B cell (primary cell): Measurements from ENCODE around the gene RPS14. TPM values are rescaled to one million over a fixed set of nuclear protein-coding genes. Genes with fewer than 3 reads are reported as not detected.

Experiments used
- ATAC-seq: fragments of 200-7000 bp; cut with Tn5 transposase; one replicate; pipeline ENCODE4 v1.10.0; 2021; ENCODE audit warnings: low read depth, mild to moderate bottlenecking, moderate number of reproducible peaks, moderate library complexity
- CTCF ChIA-PET: fragments of 350-600 bp; sonication (Branson Sonifier 250); formaldehyde crosslinking; loops from one replicate; lab custom pipeline; 2021; ENCODE audit warnings: antibody characterized with exemption, inconsistent platforms; lab: Charles Lee
- POLR2A ChIA-PET: fragments of 350-600 bp; sonication (Branson Sonifier 250); formaldehyde crosslinking; loops from one replicate; lab custom pipeline; 2021; ENCODE audit warnings: antibody characterized with exemption; lab: Charles Lee
- DNase-seq: peaks from one replicate; pipeline ENCODE4 v3.0.0; 2013
- H2AFZ ChIP-seq: 2 replicates; pipeline ENCODE4 v1.6.1; 2012; ENCODE audit warnings: mild to moderate bottlenecking, low read depth, low read length; ENCODE audit not compliant: insufficient read depth, poor library complexity, severe bottlenecking
- H3K27ac ChIP-seq, 2 donors: 1 replicate in 1 of 2; 2 replicates in 1 of 2; pipeline ENCODE4 v1.5.1; 2012 to 2013; ENCODE audit warnings: low read length in 2 of 2, mild to moderate bottlenecking in 2 of 2, moderate library complexity in 1 of 2
- H3K27me3 ChIP-seq, 4 experiments: fragments of 200-600 bp in 1 of 4; sonication (generic) in 1 of 4; replicated peaks in 1 of 4; 1 replicate in 2 of 4; 2 replicates in 2 of 4; pipeline versions ENCODE4 v1.6.1 to v1.7.0; 2013 to 2016; ENCODE audit warnings: low read length in 3 of 4, mild to moderate bottlenecking in 2 of 4, mixed read lengths in 1 of 4, moderate library complexity in 1 of 4; ENCODE audit not compliant: insufficient read depth in 4 of 4, control insufficient read depth in 3 of 4; ENCODE audit errors: control extremely low read depth in 1 of 4
- H3K36me3 ChIP-seq, 2 experiments: replicated peaks in 1 of 2; 1 replicate in 1 of 2; 2 replicates in 1 of 2; pipeline versions ENCODE4 v1.6.1 to v1.7.1; 2013; ENCODE audit warnings: low read length in 1 of 2; ENCODE audit not compliant: insufficient read depth in 2 of 2, control insufficient read depth in 1 of 2; ENCODE audit errors: control extremely low read depth in 1 of 2, extremely low read depth in 1 of 2
- H3K4me1 ChIP-seq, 2 donors: fragments of 200-600 bp in 1 of 2; sonication (generic) in 1 of 2; 1 replicate in 1 of 2; 2 replicates in 1 of 2; pipeline versions ENCODE4 v1.5.1 to v1.6.1; 2013 to 2017; ENCODE audit warnings: low read length in 2 of 2; ENCODE audit not compliant: control insufficient read depth in 2 of 2, insufficient read depth in 2 of 2
- H3K4me2 ChIP-seq: replicated peaks from 2 replicates; pipeline ENCODE3; 2012; ENCODE audit warnings: mild to moderate bottlenecking, low read depth, low read length; ENCODE audit not compliant: poor library complexity, severe bottlenecking
- H3K4me3 ChIP-seq, 5 experiments: fragments of 200-600 bp in 1 of 5; sonication (generic) in 1 of 5; 1 replicate in 3 of 5; 2 replicates in 2 of 5; pipeline versions ENCODE4 v1.5.1 to v1.7.0; 2011 to 2016; ENCODE audit warnings: low read length in 4 of 5, mild to moderate bottlenecking in 4 of 5, low read depth in 2 of 5, control low read depth in 1 of 5, moderate library complexity in 1 of 5; ENCODE audit not compliant: insufficient read depth in 1 of 5; ENCODE audit errors: control extremely low read depth in 1 of 5, extremely low read depth in 1 of 5
- H3K79me2 ChIP-seq: fragments of 200-600 bp; sonication (generic); one replicate; pipeline ENCODE4 v1.6.0; 2016; ENCODE audit warnings: low read length; ENCODE audit not compliant: control insufficient read depth, insufficient read depth
- H3K9ac ChIP-seq: fragments of 200-600 bp; sonication (generic); 2 replicates; pipeline ENCODE4 v1.6.1; 2017; ENCODE audit warnings: mild to moderate bottlenecking, low read length, moderate library complexity
- H3K9me3 ChIP-seq, 3 donors: one replicate each; pipeline versions ENCODE4 v1.6.1 to v1.7.1; 2013; ENCODE audit warnings: low read length in 2 of 3; ENCODE audit not compliant: control insufficient read depth in 2 of 3, insufficient read depth in 1 of 3; ENCODE audit errors: control extremely low read depth in 1 of 3
- H4K20me1 ChIP-seq: 2 replicates; pipeline ENCODE4 v1.6.0; 2012; ENCODE audit warnings: mild to moderate bottlenecking, low read length; ENCODE audit not compliant: insufficient read depth, control insufficient read depth, poor library complexity, severe bottlenecking
- H3K27ac Mint-ChIP-seq: one replicate; pipeline ENCODE4 v1.8.0; 2021; ENCODE audit warnings: mixed read lengths
- H3K27me3 Mint-ChIP-seq: one replicate; pipeline ENCODE4 v1.8.0; 2021; ENCODE audit warnings: mixed read lengths
- H3K4me1 Mint-ChIP-seq: one replicate; pipeline ENCODE4 v1.8.0; 2021; ENCODE audit warnings: mixed read lengths
- H3K4me3 Mint-ChIP-seq: one replicate; pipeline ENCODE4 v1.8.0; 2021; ENCODE audit warnings: mixed read lengths
- H3K9me3 Mint-ChIP-seq: one replicate; pipeline ENCODE4 v1.8.0; 2022; ENCODE audit warnings: mixed read lengths; ENCODE audit not compliant: insufficient read depth
- EZH2 ChIP-seq: IDR thresholded peaks from 2 replicates; pipeline ENCODE4 v1.6.1; 2012; ENCODE audit warnings: borderline replicate concordance, low read depth, mild to moderate bottlenecking, moderate library complexity, low read length; ENCODE audit not compliant: insufficient read depth, poor library complexity, severe bottlenecking
- WGBS: methylation state at CpG from one replicate; pipeline ENCODE4 v1.1.5; 2013; ENCODE audit warnings: missing lambda C conversion rate; ENCODE audit not compliant: insufficient coverage; 5-methylcytosine and 5-hydroxymethylcytosine counted together
- intact Hi-C: fragments of 100-400 bp; cut with micrococcal nuclease; formaldehyde crosslinking; loops from one replicate; pipeline ENCODE4 v1.10.0; 2022
- polyA plus RNA-seq: library from polyadenylated mRNA; depleted of rRNA; stranded (reverse); fragments of >200 nt; gene quantifications from 2 replicates; pipeline ENCODE4 v1.2.3, GENCODE V29; 2012
- total RNA-seq, 2 donors: library from RNA; stranded (reverse); fragments of 120-200 nt in 1 of 2; gene quantifications; 1 replicate in 1 of 2; 2 replicates in 1 of 2; pipeline versions ENCODE4 v1.2.3 to v1.2.4, GENCODE V29; 2013 to 2022
- TF ChIP-seq, protein P1 (sequence below): fragments of 200-600 bp; IDR thresholded peaks from one replicate; pipeline ENCODE4 v1.8.0; 2022; ENCODE audit warnings: antibody characterized with exemption, mild to moderate bottlenecking

Gene RPS14
- total and polyA plus RNA-seq, 2 donors (not counting 1 experiment from before 2014, with no cell fraction given): 3,740 to 6,881 TPM

DNA sequence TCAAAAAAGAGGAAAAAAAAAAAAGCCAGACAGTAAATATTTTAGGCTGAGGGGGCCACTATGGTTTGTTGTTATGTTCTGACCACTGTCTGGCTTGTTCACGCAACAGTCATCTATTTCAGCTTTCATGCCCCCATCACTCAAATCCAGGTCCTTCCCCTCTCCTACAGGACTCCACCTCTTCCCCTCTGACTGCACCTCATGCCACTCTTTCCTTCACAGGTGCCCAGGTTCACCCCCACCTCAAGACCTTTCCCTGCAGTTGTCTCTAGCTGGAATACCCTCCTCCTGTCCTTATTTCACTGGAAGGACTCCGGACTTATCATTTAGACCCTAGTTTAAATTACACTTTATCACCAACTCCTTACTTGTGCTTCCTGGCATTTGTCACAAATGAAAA, 3.5 kb downstream of the RPS14 start:
- H2AFZ ChIP-seq: no peak overlapping the region
- H3K4me1 ChIP-seq: peaks cover 15 to 21% of the 10 kb centered on the region in 2 donors
- no peak overlapping the region for H3K4me2 ChIP-seq
- WGBS: 100% methylated on average over 2 of the region's 2 CpGs
- no peak overlapping the region for H3K4me3 Mint-ChIP-seq
- H3K4me1 Mint-ChIP-seq: peaks cover 28% of the 10 kb centered on the region
- intact Hi-C loops: no loop called here
- TF ChIP-seq, protein P1, sequence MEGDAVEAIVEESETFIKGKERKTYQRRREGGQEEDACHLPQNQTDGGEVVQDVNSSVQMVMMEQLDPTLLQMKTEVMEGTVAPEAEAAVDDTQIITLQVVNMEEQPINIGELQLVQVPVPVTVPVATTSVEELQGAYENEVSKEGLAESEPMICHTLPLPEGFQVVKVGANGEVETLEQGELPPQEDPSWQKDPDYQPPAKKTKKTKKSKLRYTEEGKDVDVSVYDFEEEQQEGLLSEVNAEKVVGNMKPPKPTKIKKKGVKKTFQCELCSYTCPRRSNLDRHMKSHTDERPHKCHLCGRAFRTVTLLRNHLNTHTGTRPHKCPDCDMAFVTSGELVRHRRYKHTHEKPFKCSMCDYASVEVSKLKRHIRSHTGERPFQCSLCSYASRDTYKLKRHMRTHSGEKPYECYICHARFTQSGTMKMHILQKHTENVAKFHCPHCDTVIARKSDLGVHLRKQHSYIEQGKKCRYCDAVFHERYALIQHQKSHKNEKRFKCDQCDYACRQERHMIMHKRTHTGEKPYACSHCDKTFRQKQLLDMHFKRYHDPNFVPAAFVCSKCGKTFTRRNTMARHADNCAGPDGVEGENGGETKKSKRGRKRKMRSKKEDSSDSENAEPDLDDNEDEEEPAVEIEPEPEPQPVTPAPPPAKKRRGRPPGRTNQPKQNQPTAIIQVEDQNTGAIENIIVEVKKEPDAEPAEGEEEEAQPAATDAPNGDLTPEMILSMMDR: no peak
- TF ChIP-seq EZH2: no peak
- CTCF ChIA-PET: interaction anchor here (1.1 to 2.7 kb wide), 3 partner anchors 11 to 47 kb away, joined by 3 to 11 read pairs (median 3); no protein-coding TSS in a partner anchor
- no peak overlapping the region for H3K4me3 ChIP-seq
- peak overlapping the region; percentile 4 for H3K27ac Mint-ChIP-seq
- H3K79me2 ChIP-seq: peaks cover 33% of the 10 kb centered on the region
- H3K9me3 Mint-ChIP-seq: no peaks in the 10 kb centered on the region
- H3K9ac ChIP-seq: no peak overlapping the region
- no peaks in the 10 kb centered on the region for H3K9me3 ChIP-seq
- peaks cover 2 to 55% of the 10 kb centered on the region in 2 experiments for H3K36me3 ChIP-seq
- POLR2A ChIA-PET: no interaction called here
- ATAC-seq (no peak), DNase-seq (no peak)
- no peaks in the 10 kb centered on the region for H3K27me3 ChIP-seq
- peak overlapping the region in 1 of 2 donors; percentile 22 for H3K27ac ChIP-seq
- peaks cover 54% of the 10 kb centered on the region for H4K20me1 ChIP-seq
- no peaks in the 10 kb centered on the region for H3K27me3 Mint-ChIP-seq

DNA sequence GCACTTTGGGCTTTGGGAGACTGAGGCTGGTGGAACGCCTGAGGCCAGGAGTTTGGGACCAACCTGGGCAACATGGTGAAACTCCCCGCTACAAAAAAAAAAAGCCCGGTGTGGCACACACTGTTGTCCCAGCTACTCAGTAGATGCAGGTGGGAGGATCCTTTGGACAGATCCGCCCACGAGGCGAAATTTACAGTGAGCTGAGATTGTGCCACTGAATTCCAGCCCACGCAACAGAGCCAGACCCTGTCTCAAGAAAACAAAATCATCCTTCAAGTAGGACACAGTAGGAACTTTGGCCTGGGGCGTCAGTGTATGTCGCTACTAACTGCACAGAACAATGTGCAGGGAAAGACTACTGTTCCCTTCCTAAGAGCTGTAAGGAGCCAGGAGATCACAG, 4.8 kb downstream of the RPS14 start:
- DNase-seq (no peak), ATAC-seq (no peak)
- Histone ChIP-seq H3K4me1 (peaks cover 15 to 17% of the 10 kb centered on the region in 2 donors), H4K20me1 (peaks cover 54% of the 10 kb centered on the region), H3K4me3 (no peak overlapping the region), H3K27me3 (no peaks in the 10 kb centered on the region), H3K36me3 (peaks cover 2 to 55% of the 10 kb centered on the region in 2 experiments), H3K79me2 (peaks cover 33% of the 10 kb centered on the region), H3K4me2 (no peak overlapping the region), H3K9me3 (no peaks in the 10 kb centered on the region), H3K9ac (no peak overlapping the region), H3K27ac (no peak overlapping the region), H2AFZ (no peak overlapping the region)
- TF ChIP-seq, protein P1: no peak
- TF ChIP-seq EZH2: no peak
- intact Hi-C loops: no loop called here
- H3K4me1 Mint-ChIP-seq: peaks cover 25% of the 10 kb centered on the region
- no peaks in the 10 kb centered on the region for H3K9me3 Mint-ChIP-seq
- ChIA-PET CTCF (interaction anchor here (0.5 to 2.7 kb wide), 4 partner anchors 9 to 35 kb away, joined by 3 to 11 read pairs (median 4); no protein-coding TSS in a partner anchor), POLR2A (interaction anchor here (0.6 to 0.7 kb wide), 2 partner anchors 30 to 50 kb away, joined by 4 to 5 read pairs; no protein-coding TSS in a partner anchor)
- no peaks in the 10 kb centered on the region for H3K27me3 Mint-ChIP-seq
- no peak overlapping the region for H3K4me3 Mint-ChIP-seq
- H3K27ac Mint-ChIP-seq: no peak overlapping the region
- 97% methylated on average over 9 of the region's 9 CpGs for WGBS
